BLaER1 treated with 17β-estradiol and CSF1 and Interleukin-3, amounts not matched to agents 10 nM and 100 nM (cell line): Measurements from ENCODE around the gene IGSF6.

Experiments
- H3K27ac ChIP-seq, 11 experiments: shearing (Covaris generic); formaldehyde crosslinking; 2 replicates each; pipeline ENCODE4 v1.8.1; 2022
- H3K27me3 ChIP-seq, 11 experiments: shearing (Covaris generic); formaldehyde crosslinking; 2 replicates each; pipeline ENCODE4 v1.8.1; 2022
- H3K36me3 ChIP-seq, 11 experiments: shearing (Covaris generic); formaldehyde crosslinking; 2 replicates each; pipeline ENCODE4 v1.8.1; 2022
- H3K4me1 ChIP-seq, 10 experiments: shearing (Covaris generic); formaldehyde crosslinking; 2 replicates each; pipeline ENCODE4 v1.8.1; 2022
- H3K4me2 ChIP-seq, 11 experiments: shearing (Covaris generic); formaldehyde crosslinking; 2 replicates each; pipeline ENCODE4 v1.8.1; 2022
- H3K4me3 ChIP-seq, 10 experiments: shearing (Covaris generic); formaldehyde crosslinking; 2 replicates each; pipeline ENCODE4 v1.8.1; 2022
- H3K9ac ChIP-seq, 11 experiments: shearing (Covaris generic); formaldehyde crosslinking; 2 replicates each; pipeline ENCODE4 v1.8.1; 2022
- H3K9me3 ChIP-seq, 11 experiments: shearing (Covaris generic); formaldehyde crosslinking; replicated peaks in 1 of 11; 2 replicates each; pipeline ENCODE4 v1.8.1; 2022
- H4K20me1 ChIP-seq, 11 experiments: shearing (Covaris generic); formaldehyde crosslinking; 2 replicates each; pipeline ENCODE4 v1.8.1; 2022
- Cebpa-rat ChIP-seq, 11 experiments: shearing (Covaris generic); IDR thresholded peaks; 2 replicates each; pipeline ENCODE4 v1.8.1; 2022

IGSF6 gene

DNA sequence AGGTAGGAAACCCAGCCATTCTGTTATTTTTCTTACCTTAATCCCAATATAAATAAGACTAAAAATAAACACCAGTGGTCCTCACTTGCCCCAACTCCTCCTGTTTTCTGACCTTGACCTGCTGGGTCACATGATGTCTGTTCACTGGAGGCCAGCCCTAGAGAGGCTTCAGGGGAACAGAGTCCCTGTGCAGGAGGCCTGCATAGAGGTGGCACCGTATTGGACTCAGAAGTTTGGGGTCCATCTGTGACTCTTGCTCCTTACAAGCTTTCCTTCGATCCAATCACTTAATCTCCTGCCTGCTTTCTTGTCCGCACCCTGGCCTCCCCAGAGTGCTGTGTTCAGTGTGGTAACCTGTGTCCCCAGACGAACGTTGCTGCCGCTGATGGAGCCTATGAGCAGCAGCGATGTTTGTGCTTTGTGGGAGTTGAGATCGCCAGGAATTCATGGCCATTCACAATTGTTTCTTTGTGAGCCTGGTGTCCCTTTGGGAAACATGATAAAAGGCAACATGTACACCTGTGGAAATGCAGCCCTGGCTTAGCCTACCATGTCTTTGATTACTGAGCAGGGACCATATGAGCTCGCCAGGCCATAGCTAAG is 4.7 kb downstream of the IGSF6 start:
- H3K4me3 ChIP-seq: peak overlapping the region in 5 of 10 experiments; percentile 18 to 58 (median 26); a peak in 4 of 20 replicates
- H3K36me3 ChIP-seq: peaks cover 17 to 87% (median 70%) of the 10 kb centered on the region in 11 experiments; a peak in 21 of 22 replicates
- no peak for TF ChIP-seq Cebpa-rat (IDR thresholded peaks at IDR 0.05)
- H3K27me3 ChIP-seq: no peaks in the 10 kb centered on the region
- H3K27ac ChIP-seq: peak overlapping the region; percentile 67 to 93 (median 85)
- peak overlapping the region; percentile 32 to 76 (median 69); a peak in 20 of 22 replicates for H3K9ac ChIP-seq
- peaks cover 0 to 42% (median 6%) of the 10 kb centered on the region in 11 experiments; a peak in 5 of 22 replicates for H4K20me1 ChIP-seq
- peak overlapping the region; percentile 70 to 99 (median 88) for H3K4me2 ChIP-seq
- H3K9me3 ChIP-seq: peaks cover 0 to 28% (median 0%) of the 10 kb centered on the region in 11 experiments; a peak in 7 of 22 replicates
- H3K4me1 ChIP-seq: peaks cover 86 to 100% (median 94%) of the 10 kb centered on the region in 10 experiments

DNA sequence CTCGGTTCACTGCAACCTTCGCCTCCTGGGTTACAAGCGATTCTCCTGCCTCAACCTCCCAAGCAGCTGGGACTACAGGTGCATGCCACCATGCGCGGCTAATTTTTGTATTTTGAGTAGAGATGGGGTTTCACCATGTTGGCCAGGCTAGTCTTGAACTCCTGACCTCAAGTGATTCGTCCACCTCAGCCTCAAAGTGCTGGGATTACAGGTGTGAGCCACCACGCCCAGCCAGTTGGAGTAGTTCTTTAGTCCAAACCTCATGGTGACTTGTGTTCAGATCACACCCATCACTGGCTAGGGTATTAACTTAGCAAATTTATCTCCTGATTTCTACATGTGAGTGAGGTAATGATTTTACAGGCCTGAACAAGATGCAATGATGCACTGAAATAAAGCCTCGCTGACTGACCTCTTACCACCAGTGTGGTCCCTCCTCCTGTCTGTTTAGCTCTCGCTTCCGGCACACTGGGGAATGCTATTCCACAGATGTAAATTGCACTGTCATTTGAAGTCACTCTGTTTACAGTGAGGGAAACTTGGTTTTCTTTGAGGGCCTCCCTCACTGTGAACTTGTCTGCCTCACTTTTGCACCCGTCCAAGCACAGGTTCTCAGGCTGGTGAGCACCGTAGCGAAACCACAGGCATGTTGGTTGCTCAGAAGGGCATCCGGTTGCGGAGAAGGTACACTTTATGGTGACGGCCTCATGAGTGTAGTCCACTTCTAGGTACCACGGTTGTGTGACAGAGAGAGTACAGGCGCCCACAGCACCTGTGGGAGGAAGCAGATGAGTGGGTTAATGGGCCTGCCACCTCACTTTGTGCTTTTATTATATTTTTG is 5.5 kb downstream of the IGSF6 start:
- H3K9ac ChIP-seq: peak overlapping the region; percentile 32 to 76 (median 69); a peak in 20 of 22 replicates
- H3K27ac ChIP-seq: peak overlapping the region; percentile 67 to 93 (median 85)

DNA sequence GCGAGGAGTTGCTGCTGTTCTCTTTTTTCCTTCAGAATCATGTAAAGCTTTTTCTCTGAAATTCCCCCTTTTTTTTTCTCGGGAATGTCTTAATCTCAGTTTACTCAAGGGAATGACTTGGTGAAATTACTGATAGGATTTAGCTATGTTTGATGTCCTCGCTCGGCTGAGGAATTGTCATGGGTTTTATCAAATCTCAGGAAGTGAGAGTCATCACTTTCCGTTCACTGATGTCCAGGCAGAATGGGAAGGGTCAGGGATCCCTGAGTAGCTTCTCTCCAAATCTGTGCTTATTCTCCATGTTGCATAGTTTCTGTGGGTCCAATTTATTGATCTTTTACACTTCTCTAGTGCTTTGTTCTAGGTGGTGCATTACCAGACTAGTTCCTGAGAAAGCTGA is 6.3 kb downstream of the IGSF6 start:
- Histone ChIP-seq H3K9me3 (peaks cover 0 to 25% (median 0%) of the 10 kb centered on the region in 11 experiments; a peak in 7 of 22 replicates), H3K4me2 (peak overlapping the region; percentile 70 to 99 (median 88)), H4K20me1 (peaks cover 0 to 58% (median 6%) of the 10 kb centered on the region in 11 experiments; a peak in 12 of 22 replicates), H3K4me3 (peak overlapping the region in 9 of 10 experiments; percentile 15 to 58 (median 44); a peak in 13 of 20 replicates), H3K27me3 (no peaks in the 10 kb centered on the region), H3K27ac (peak overlapping the region; percentile 67 to 93 (median 85)), H3K36me3 (peaks cover 20 to 87% (median 77%) of the 10 kb centered on the region in 11 experiments; a peak in 21 of 22 replicates), H3K4me1 (peaks cover 72 to 100% (median 95%) of the 10 kb centered on the region in 10 experiments), H3K9ac (peak overlapping the region; percentile 58 to 76 (median 71); a peak in 21 of 22 replicates)
- no peak for TF ChIP-seq Cebpa-rat (IDR thresholded peaks at IDR 0.05)

More for the DNA sequence above, 5.5 kb downstream of the IGSF6 start:
- Histone ChIP-seq H3K4me2 (peak overlapping the region; percentile 70 to 99 (median 88)), H3K9me3 (peaks cover 0 to 28% (median 0%) of the 10 kb centered on the region in 11 experiments; a peak in 7 of 22 replicates), H4K20me1 (peaks cover 0 to 49% (median 6%) of the 10 kb centered on the region in 11 experiments; a peak in 9 of 22 replicates), H3K4me3 (peak overlapping the region in 7 of 10 experiments; percentile 15 to 58 (median 35); a peak in 8 of 20 replicates), H3K36me3 (peaks cover 17 to 87% (median 76%) of the 10 kb centered on the region in 11 experiments; a peak in 21 of 22 replicates), H3K27me3 (no peaks in the 10 kb centered on the region), H3K4me1 (peaks cover 80 to 100% (median 95%) of the 10 kb centered on the region in 10 experiments)
- no peak for TF ChIP-seq Cebpa-rat (IDR thresholded peaks at IDR 0.05)

DNA sequence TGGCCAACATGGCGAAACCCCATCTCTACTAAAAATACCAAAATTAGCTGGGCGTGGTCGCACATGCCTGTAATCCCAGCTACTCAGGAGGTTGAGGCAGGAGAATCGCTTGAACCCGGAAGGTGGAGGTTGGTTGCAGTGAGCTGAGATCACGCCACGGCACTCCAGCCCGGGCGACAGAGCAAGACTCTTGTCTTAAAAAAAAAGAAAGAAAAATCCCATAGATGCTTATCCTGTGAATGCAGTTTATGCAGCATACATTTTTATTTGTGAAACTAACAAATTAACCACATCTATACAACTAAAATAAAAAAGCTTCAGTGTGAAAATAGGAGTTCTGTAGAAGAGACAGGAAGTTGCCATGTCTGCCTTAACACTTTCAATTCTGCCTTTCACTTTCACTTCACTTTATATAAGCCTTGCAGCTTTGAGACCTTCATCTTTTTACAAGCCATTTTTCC is 7.1 kb downstream of the IGSF6 start:
- peaks cover 19 to 92% (median 79%) of the 10 kb centered on the region in 11 experiments; a peak in 21 of 22 replicates for H3K36me3 ChIP-seq
- peaks cover 0 to 66% (median 9%) of the 10 kb centered on the region in 11 experiments; a peak in 15 of 22 replicates for H4K20me1 ChIP-seq
- peak overlapping the region; percentile 35 to 58 (median 44); a peak in 19 of 20 replicates for H3K4me3 ChIP-seq
- H3K27me3 ChIP-seq: no peaks in the 10 kb centered on the region
- peaks cover 64 to 100% (median 97%) of the 10 kb centered on the region in 10 experiments for H3K4me1 ChIP-seq
- peak overlapping the region; percentile 58 to 76 (median 69); a peak in 21 of 22 replicates for H3K9ac ChIP-seq
- peaks cover 0 to 21% (median 0%) of the 10 kb centered on the region in 11 experiments; a peak in 7 of 22 replicates for H3K9me3 ChIP-seq
- peak overlapping the region; percentile 57 to 93 (median 85) for H3K27ac ChIP-seq
- no peak for TF ChIP-seq Cebpa-rat (IDR thresholded peaks at IDR 0.05)
- peak overlapping the region; percentile 70 to 99 (median 88) for H3K4me2 ChIP-seq

DNA sequence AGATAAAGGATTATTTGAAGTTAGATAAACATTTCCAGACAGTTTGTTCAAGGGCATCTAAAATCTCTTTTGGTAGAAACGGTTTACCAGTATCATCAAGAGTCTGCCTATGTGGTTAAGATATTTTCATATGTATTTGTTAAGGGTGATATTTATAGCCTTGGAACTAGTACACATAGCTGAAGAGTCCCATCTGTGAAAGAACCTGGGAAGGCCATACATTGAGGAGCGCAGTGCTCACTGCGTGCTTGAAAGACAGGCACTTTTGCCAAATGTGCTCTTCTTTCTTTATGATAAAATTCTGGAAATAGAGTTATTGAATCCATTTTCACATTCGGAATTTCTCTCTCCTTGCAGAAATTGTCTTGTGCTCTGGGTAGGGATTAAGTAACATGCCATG is 7.7 kb downstream of the IGSF6 start:
- Histone ChIP-seq H3K9ac (peak overlapping the region; percentile 58 to 76 (median 69)), H3K27ac (peak overlapping the region; percentile 57 to 93 (median 85)), H4K20me1 (peaks cover 4 to 72% (median 15%) of the 10 kb centered on the region in 11 experiments; a peak in 16 of 22 replicates), H3K4me3 (peak overlapping the region; percentile 35 to 58 (median 44); a peak in 18 of 20 replicates), H3K9me3 (peaks cover 0 to 15% (median 0%) of the 10 kb centered on the region in 11 experiments; a peak in 7 of 22 replicates), H3K4me2 (peak overlapping the region; percentile 70 to 99 (median 88)), H3K4me1 (peaks cover 58 to 100% (median 97%) of the 10 kb centered on the region in 10 experiments), H3K27me3 (no peaks in the 10 kb centered on the region), H3K36me3 (peaks cover 15 to 92% (median 80%) of the 10 kb centered on the region in 11 experiments; a peak in 21 of 22 replicates)
- no peak for TF ChIP-seq Cebpa-rat (IDR thresholded peaks at IDR 0.05)

DNA sequence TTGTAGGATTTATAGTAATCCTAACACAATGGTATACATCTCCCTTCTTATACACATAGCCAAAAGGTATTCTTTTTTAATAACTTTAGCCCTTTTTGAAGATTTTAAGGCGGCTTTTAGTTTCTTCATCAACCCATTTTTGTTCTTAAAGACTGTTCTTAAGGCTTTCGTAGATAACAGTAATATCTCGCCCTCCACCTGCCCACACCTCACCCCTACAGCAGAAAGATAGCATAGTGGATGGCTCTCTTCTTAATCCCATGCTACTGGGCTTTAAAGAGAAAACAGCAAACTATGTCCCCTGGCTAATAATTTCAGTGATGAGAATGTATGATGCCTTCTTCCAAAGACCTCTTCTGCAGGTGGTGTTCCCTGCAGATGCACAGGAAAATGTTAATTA is 8.6 kb downstream of the IGSF6 start:
- peaks cover 58 to 98% (median 96%) of the 10 kb centered on the region in 10 experiments for H3K4me1 ChIP-seq
- H3K9ac ChIP-seq: peak overlapping the region in 7 of 11 experiments; percentile 14 to 76 (median 66); a peak in 12 of 22 replicates
- peak overlapping the region in 6 of 10 experiments; percentile 2 to 58 (median 44); a peak in 10 of 20 replicates for H3K4me3 ChIP-seq
- H3K36me3 ChIP-seq: peaks cover 6 to 92% (median 80%) of the 10 kb centered on the region in 11 experiments; a peak in 21 of 22 replicates
- no peak for TF ChIP-seq Cebpa-rat (IDR thresholded peaks at IDR 0.05)
- peak overlapping the region; percentile 70 to 99 (median 88) for H3K4me2 ChIP-seq
- peaks cover 0 to 7% (median 0%) of the 10 kb centered on the region in 11 experiments; a peak in 5 of 22 replicates for H3K9me3 ChIP-seq
- H3K27ac ChIP-seq: peak overlapping the region; percentile 13 to 93 (median 85); a peak in 19 of 22 replicates
- H3K27me3 ChIP-seq: no peaks in the 10 kb centered on the region
- peaks cover 3 to 81% (median 24%) of the 10 kb centered on the region in 11 experiments; a peak in 18 of 22 replicates for H4K20me1 ChIP-seq

DNA sequence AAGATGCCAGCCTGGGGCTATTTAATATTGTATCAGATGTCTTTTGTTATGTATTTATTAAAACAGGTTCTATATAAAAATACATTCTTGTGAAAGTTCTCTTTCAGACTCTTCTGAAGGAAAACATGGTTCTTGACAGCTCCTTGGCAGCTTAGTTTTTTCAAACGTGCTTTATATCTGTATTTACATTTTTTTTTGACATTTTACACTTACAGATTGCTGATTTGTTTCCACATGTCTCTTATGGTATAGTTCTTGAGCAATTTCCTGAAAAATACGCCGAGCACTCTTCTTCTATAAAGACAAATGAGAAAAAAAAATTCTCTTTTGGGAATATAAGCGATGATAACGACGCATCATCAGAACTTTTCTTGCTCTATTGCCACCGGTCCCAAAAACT is 9.5 kb downstream of the IGSF6 start:
- Histone ChIP-seq H3K27ac (peak overlapping the region; percentile 11 to 93 (median 85); a peak in 19 of 22 replicates), H3K9me3 (no peaks in the 10 kb centered on the region; a peak in 1 of 22 replicates), H3K4me1 (peaks cover 53 to 98% (median 95%) of the 10 kb centered on the region in 10 experiments), H3K4me2 (peak overlapping the region; percentile 24 to 99 (median 81)), H3K9ac (peak overlapping the region in 9 of 11 experiments; percentile 9 to 66 (median 44); a peak in 14 of 22 replicates), H3K27me3 (no peaks in the 10 kb centered on the region), H3K36me3 (peaks cover 6 to 92% (median 79%) of the 10 kb centered on the region in 11 experiments; a peak in 20 of 22 replicates), H3K4me3 (peak overlapping the region in 3 of 10 experiments; percentile 23 to 44 (median 40); a peak in 7 of 20 replicates), H4K20me1 (peaks cover 3 to 90% (median 33%) of the 10 kb centered on the region in 11 experiments; a peak in 19 of 22 replicates)
- no peak for TF ChIP-seq Cebpa-rat (IDR thresholded peaks at IDR 0.05)
